HG03097 (cell line): ENCODE measurements around the gene FOXI2.

Experiments
- ATAC-seq: cut with Tn5 transposase; IDR thresholded peaks from one replicate; pipeline ENCODE4 v1.9.1; 2021; ENCODE audit not compliant: unreplicated experiment, low FRiP score

The FOXI2 gene

DNA sequence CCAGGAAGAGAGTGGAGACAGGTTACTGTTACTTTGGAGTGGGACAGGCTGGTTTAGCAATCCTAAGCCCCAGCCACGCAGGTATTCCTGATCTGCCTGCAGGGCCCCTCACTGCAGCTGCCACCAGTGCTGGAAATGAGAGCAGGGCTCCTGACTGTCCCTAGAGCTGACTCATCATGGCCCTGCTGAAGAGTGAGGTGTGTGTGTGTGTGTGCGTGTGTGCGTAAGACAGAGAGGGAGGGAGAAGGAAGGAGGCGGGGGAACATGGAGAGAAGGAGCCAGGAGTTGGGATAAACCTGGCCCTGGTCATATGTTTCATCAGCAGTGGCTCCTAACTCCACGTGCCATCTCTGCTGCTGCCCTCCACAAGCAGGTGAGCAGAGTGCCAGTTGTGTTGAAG is 3.6 kb downstream of the FOXI2 start:
- ATAC-seq: no peak

DNA sequence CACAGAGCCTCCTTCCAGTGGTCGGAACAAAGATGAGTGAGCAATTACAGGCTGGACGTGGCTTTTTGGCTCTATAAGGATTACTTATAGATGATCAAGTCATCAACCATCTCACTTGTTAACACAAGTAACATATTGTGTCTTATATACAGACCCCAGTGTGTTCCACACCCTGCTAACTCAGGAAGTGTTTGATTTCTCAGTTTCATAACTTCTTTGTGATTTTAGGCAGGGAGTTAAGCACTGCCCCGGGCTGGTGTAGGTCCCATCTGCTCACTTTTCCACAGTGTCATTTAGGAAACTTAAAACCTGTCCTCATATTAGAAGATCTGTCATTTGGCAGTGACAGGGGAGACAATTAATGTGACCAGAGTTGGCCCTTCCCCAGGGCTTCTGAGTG is 6.2 kb downstream of the FOXI2 start:
- no peak for ATAC-seq

DNA sequence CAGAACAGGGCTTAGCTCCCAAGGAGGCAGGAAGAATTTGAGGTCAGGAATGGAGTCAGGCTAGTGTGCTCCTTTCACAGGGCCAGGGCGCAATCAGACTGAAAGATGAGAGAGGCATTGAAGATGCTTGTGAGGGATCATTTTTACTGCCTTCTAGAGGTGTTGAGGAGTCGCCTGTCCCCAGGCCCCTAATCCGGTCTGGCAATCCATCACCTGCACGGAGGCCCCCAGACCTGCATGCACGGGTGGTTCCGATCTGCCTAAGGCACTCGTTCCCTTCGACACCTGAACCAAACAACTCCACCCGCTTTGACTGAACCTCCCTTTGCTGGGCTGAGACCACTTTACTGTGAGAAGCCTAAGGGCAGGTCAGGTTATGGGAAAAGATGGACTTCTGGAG is 8.0 kb downstream of the FOXI2 start:
- ATAC-seq: no peak

DNA sequence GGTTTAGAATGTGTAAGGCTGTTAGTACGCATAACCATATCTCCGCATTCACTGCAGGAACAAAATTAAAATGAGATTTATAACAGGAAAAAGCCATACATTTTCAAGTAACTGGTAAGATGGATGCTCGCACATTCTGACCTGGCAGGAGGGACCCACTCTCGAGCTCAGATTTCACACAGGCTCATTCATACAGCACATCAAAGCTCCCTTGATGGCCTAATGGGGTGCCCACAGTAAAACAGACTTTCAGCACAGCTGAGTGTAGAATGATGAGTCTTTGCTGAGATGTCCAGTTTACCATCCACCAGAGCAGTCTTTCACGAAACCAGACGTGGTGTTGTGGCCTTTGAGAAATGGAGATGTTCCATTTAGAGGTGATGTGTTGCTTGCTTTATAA is 8.9 kb downstream of the FOXI2 start:
- ATAC-seq: no peak

DNA sequence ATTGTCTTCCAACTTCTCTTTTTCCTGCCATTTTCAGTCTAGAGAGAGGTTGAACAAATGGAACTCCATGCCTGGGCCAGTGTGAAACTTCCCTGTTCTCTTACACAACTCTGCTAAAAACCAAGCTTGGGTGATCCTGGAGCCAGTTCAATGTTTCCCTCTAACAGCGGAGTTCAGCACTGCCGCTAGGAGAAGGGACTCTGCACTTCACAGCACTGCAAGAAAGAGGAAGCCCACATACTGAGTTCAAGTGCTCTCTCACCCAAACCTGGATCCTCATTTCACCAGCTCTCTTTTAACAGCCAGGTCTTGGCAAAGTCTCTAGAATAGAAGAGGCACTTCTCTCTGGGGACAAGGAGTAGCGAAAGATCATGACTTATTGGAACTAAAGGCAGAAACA is 18.8 kb downstream of the FOXI2 start:
- ATAC-seq: no peak

DNA sequence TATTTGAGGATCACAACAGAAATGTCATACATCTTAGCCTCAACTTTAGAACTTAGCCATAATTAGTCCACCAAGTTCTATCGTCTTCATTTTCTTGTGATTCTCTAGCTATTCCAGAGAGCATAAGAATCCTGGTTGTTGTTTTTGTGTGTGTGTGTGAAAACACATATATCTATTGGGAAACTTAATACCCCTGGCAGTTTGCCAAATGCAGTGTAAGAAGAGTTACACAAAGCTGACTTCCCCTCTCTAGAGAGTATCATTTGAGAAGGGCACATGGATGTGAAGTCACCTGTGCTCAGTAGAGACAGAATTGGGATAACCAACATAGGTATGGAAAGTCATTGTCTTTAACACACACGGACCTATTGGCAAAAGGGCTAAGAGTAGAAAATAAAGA is 19.3 kb downstream of the FOXI2 start:
- ATAC-seq: no peak

DNA sequence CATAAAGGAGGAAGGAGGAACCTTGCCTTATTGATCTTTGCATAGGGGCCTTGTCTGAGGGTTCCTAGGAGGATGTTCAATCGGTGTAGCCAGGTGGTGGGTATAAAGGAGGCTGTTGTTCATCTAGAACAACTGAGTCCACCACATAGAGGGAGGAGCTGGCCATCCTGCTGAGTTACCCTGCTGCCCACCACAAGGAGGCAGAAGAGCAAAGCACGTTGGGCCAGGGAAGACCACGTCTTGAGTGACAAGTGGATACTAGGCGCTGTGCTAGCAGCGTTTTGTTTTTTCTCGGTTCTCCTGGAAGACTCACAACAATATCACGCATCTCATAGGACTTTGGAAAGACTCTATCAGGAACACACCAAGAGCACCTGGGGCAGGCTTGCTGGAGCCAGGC is 20.0 kb downstream of the FOXI2 start:
- no peak for ATAC-seq

DNA sequence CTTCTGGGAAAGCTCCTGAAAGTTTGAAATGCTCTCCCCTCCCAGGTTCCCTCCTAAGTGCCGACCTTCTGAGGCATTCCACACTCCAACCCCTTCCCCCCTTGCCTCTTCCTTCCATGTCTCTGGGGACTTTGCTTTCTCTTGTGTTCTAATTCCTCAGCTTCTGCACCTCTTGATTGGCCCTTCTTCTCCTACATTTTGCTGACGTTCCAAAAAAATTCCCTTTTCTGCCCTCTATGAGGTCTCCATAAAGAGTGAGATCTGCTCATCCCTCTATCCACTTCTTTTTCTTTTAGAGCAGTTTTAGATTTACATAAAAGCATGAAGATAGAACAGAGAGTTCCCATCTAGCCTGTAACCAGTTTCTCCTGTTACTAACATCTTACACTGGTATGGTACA is 22.3 kb downstream of the FOXI2 start:
- ATAC-seq: no peak

DNA sequence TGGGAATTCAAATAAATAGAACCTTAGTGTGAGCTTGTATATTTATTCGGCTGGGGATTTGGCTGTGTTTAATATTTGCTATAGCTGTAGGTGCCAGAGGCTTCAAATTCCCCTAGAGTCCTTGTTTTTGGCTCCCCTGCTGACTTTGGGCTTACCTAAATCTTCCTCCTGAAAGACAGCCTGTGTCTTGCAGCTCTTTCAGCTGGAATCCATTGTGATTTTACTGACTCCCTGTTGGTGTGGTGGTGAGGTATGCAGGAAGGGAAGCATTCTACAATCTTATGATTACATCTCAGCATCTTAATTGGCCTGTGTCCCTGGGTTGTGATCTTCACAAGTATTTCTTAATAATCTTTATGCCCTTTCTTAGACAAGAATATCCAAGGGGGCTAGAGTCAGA is 25.9 kb downstream of the FOXI2 start:
- ATAC-seq: no peak

DNA sequence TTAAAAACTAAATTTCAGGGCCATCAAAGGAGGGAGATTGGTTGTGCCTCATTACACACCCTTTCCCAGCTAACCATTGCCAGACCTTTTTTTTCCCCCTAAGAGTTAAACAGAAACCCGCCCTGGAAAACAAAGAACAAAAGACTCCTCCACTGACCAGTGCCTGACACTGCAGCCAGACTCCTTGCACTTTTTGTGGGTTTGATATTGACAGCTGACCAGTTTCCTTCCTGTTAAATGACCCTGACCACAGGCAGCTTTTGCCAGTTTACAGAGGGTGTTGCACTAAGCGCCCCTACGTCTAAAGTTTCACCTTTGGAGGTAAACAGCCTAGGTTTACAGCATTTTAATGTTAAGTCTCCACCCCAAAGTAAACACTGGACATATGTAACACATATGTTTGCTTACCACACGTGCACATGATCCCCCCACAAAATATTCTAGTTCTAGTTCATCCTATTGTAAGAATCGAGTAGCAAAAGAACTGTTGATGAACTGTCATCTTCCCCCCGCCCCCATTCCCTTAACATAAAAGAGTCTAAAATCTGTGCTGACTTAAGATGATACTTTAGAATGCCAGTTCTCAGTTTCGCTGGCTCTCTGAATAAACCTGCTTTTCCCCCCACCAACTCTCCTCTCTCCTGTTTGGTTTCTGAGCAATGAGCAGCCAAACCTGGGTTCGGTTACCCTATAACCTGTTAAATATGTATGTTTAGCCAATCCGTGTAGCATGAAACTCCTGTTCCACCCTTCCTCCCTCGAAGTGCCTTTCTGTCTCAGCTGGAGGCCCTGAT is 38.0 kb downstream of the FOXI2 start:
- no peak for ATAC-seq

DNA sequence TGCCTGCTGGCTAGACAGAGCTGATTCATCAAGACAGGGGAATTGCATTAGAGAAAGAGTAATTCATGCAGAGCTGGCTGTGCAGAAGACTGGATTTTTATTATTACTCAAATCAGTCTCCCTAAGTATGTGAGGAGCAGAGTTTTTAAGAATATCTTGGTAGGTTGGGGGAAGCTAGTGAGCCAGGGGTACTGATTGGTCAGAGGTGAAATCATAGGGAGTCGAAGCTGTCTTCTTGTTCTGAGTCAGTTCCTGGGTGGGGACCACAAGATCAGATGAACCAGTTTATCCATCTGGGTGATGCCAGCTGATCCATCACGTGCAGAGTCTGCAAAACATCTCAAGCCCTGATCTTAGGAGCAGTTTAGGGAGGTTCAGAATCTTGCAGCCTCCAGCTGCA is 39.8 kb downstream of the FOXI2 start:
- no peak for ATAC-seq

DNA sequence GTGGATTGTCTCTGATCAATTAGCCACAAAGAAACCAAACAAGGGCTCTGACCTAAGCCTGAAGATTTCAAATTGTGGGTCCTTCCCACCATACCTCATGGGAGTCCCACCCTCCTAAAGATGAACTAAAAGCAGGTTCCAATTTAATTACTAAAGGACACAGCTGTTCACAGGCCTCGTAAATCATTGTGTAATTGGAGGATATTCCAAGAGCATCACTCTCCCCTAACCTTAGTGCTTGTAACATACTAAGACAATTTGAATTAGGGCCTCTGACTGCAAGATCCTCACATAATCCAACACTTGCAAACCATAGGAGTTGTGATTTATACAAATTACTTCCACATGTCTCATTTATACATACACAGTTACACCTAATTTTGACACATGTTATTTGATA is 44.4 kb downstream of the FOXI2 start:
- no peak for ATAC-seq

DNA sequence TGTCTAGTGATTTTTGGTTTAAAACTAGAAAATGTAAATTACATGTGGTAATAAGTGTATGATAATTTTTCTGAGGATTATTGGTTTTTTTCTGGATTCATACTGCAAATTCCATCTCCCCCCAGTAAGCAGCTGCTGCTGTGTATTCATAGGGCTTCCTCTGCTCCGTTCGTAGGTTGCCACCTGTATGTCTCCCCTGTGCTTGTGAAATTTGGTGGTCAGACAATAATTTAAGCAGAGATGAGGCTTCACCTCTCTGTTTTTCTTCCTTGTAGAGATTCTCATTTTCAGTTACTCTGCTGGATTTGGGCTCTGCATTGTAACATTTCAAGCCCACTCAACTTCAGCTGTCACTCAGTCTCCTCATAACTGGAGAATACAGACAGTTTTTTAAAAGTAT is 50.9 kb downstream of the FOXI2 start:
- no peak for ATAC-seq

DNA sequence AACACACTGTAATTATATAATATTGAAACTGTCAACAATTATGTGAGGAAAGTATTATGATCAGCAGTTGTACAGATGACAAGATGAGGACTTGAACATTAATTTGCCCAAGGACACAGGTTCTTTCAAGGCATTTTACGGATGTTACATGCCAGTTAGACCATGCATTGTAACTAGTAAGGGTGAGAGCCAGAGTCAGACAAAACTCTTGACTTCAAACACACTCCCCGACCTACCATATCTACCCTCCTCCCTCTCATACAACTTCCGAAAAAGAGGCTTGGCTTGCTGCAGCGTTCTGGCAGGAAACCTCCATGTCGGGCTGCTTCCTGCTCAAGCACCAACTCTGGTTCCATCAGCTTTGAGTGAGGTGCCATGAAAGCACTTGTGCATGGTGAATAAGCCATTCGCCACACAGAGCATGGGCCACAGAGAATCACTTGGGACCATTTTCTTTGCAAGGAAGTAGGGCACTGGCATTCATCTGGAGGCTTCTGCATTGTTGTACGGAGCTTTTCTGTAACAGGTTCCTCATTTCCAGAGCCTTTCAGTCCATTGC is 53.2 kb downstream of the FOXI2 start:
- no peak for ATAC-seq
